Hepatocyte (in vitro differentiated cells): ENCODE data around the gene ITPK1.

Experiments
- CTCF ChIP-seq: fragments of 200-600 bp; sonication (generic); IDR thresholded peaks from 2 replicates; pipeline ENCODE4 v1.5.1; 2016; ENCODE audit warnings: antibody characterized with exemption, mild to moderate bottlenecking; ENCODE audit not compliant: poor library complexity
- EZH2 ChIP-seq: fragments of 200-600 bp; sonication (generic); IDR thresholded peaks from 2 replicates; pipeline ENCODE4 v1.6.1; 2016; ENCODE audit warnings: antibody characterized with exemption, mild to moderate bottlenecking, borderline replicate concordance

GRCh38 chr14:92927349-92928257 is 188.1 kb downstream of the ITPK1 start:
- TF ChIP-seq CTCF (no peak), EZH2 (no peak)
